Stomach (tissue), 4 donors: ENCODE measurements around the gene LGI2.

Source experiments
- CTCF ChIP-seq, 7 experiments: fragments of 450-650 bp in 4 of 7; fragments of 200-600 bp in 3 of 7; sonication (generic) in 3 of 7; IDR thresholded peaks; one replicate each; pipeline ENCODE4 v1.5.1; 2016 to 2019; ENCODE audit warnings: antibody characterized with exemption in 7 of 7, control low read depth in 2 of 7, mild to moderate bottlenecking in 1 of 7
- POLR2A ChIP-seq, 4 donors: fragments of 450-650 bp; IDR thresholded peaks; one replicate each; pipeline ENCODE4 v1.6.1; 2016; ENCODE audit warnings: antibody characterized with exemption in 4 of 4, control low read depth in 2 of 4, mild to moderate bottlenecking in 1 of 4, moderate library complexity in 1 of 4
- POLR2AphosphoS5 ChIP-seq, 3 donors: sonication (generic); formaldehyde crosslinking; IDR thresholded peaks; one replicate each; pipeline ENCODE4 v1.6.1; 2016; ENCODE audit warnings: antibody characterized with exemption in 3 of 3

DNA sequence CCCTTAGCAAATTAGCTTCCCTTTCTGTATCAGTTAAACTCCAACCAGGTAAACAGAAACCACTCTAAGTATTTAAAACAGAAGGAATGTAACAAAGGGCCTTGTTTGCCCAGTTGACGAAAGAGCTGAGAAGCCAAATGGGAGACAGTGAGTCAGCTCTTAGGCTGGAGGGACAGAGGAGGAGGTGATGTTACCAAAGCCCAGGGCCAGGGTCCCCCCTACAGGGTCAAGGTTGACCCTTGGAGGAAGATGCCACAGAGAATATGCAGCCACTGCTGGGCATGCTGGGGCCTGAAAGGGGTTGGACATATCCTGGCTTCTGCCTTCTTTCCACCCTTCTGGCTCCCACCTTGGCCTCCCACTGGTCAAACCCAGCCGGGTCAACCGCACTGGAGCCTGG, 38.3 kb upstream of the LGI2 start:
- TF ChIP-seq POLR2A (IDR thresholded peaks at IDR 0.05) (no peak), CTCF (IDR thresholded peaks at IDR 0.05) (no peak), POLR2AphosphoS5 (IDR thresholded peaks at IDR 0.05) (peak in 1 of 3 donors; percentile 8)
